Adrenal gland (tissue), 12 donors: ENCODE results near the gene AP2A1. TPM values are rescaled to one million over a fixed set of nuclear protein-coding genes. Genes with fewer than 3 reads are reported as not detected.

Source experiments
- DNase-seq, 7 donors: peaks; one replicate each; pipeline ENCODE4 v3.0.0-alpha.2; 2019 to 2020
- H3K27ac ChIP-seq, 5 donors: fragments of 200-600 bp; sonication (generic) in 4 of 5; 1 replicate in 3 of 5; 2 replicates in 2 of 5; pipeline versions ENCODE4 v1.5.1 to v1.8.0; 2016 to 2020; ENCODE audit warnings: mild to moderate bottlenecking in 1 of 5
- H3K27me3 ChIP-seq: fragments of 200-600 bp; 2 replicates; pipeline ENCODE4 v1.8.0; 2021
- H3K36me3 ChIP-seq, 2 donors: fragments of 200-600 bp; replicated peaks in 1 of 2; 1 replicate in 1 of 2; 2 replicates in 1 of 2; pipeline versions ENCODE4 v1.5.1 to v1.8.0; 2018 to 2022
- H3K4me1 ChIP-seq, 2 donors: fragments of 200-600 bp; replicated peaks in 1 of 2; 1 replicate in 1 of 2; 2 replicates in 1 of 2; pipeline versions ENCODE4 v1.5.1 to v1.8.0; 2018 to 2021
- H3K4me3 ChIP-seq, 4 donors: fragments of 200-600 bp; sonication (generic) in 3 of 4; one replicate each; pipeline ENCODE4 v1.5.1; 2016 to 2018
- H3K9me3 ChIP-seq, 3 donors: fragments of 200-600 bp; sonication (generic) in 1 of 3; replicated peaks in 1 of 3; 1 replicate in 2 of 3; 2 replicates in 1 of 3; pipeline versions ENCODE4 v1.5.1 to v1.8.0; 2016 to 2021
- POLR2A ChIP-seq, 2 donors: fragments of 450-650 bp; IDR thresholded peaks; one replicate each; pipeline ENCODE4 v1.6.1; 2017; ENCODE audit warnings: antibody characterized with exemption in 2 of 2, mild to moderate bottlenecking in 2 of 2, moderate library complexity in 1 of 2
- WGBS, 4 donors: extraction: QIAGEN DNeasy Blood & Tissue Kit in 2 of 4; methylation state at CpG; one replicate each; pipeline versions ENCODE4 v1.1.5 to v1.1.7; 2013 to 2017; 5-methylcytosine and 5-hydroxymethylcytosine counted together
- intact Hi-C, 2 donors: fragments of 100-400 bp; cut with DNase I; formaldehyde crosslinking; loops; one replicate each; pipeline versions ENCODE4 v1.14.1 to v1.15.0; 2022 to 2023
- polyA plus RNA-seq, 3 donors: library from polyadenylated mRNA; stranded (reverse); fragments of 200-250 nt in 2 of 3; fragments of 350-450 nt in 1 of 3; fragmentation: Illumina TruSeq in 1 of 3; extraction: RNeasy Lipid Tissue Mini Kit (QIAGEN cat#74804) in 1 of 3; gene quantifications; one replicate each; pipeline ENCODE4 v1.2.3, GENCODE V29; 2013 to 2014
- total RNA-seq, 9 donors: library from RNA; depleted of rRNA in 4 of 9; stranded (reverse); fragments of >200 nt in 4 of 9; fragments of 120-200 nt in 1 of 9; fragmentation: NEBNext Ultra II Directional in 1 of 9; extraction: Animal tissue kit (Norgen Biotek cat#: 25700) in 1 of 9; gene quantifications; one replicate each; pipeline versions ENCODE4 v1.1.0 to v1.2.4, GENCODE V29; 2013 to 2023
- TF ChIP-seq, protein P1 (sequence below), 6 experiments: fragments of 450-650 bp in 4 of 6; fragments of 200-600 bp in 2 of 6; sonication (generic) in 1 of 6; IDR thresholded peaks; 1 replicate in 5 of 6; 2 replicates in 1 of 6; pipeline versions ENCODE4 v1.5.1 to v1.8.0; 2016 to 2021; ENCODE audit warnings: antibody characterized with exemption in 6 of 6, mild to moderate bottlenecking in 2 of 6, moderate library complexity in 1 of 6
- donor health status: healthy with polysubstance abuse.
- donor health status: Bipolar disorder and iron deficiency.
- donor health status: DM: yes; HTN: yes; CAD: no.
- donor health status: DM: no; HTN: no; CAD: no.
- donor health status: DM: no; HTN: no; CAD: no.
- donor health status: DM: yes; HTN: yes; CAD: no.

AP2A1 gene
- total and polyA plus RNA-seq, 12 donors = 59.8 to 455 (median 239) TPM

GRCh38 chr19:49840321-49840720 lies 73.5 kb downstream of the AP2A1 start:
- WGBS, 4 donors = 90 to 93% (median 91%) methylated on average over 11 of the region's 11 CpGs
- H3K4me1 ChIP-seq = no peaks in the 10 kb centered on the region
- peaks cover 0 to 43% of the 10 kb centered on the region in 2 donors for H3K36me3 ChIP-seq
- no peaks in the 10 kb centered on the region for H3K9me3 ChIP-seq
- no peaks in the 10 kb centered on the region for H3K27me3 ChIP-seq
- no peak overlapping the region for H3K4me3 ChIP-seq
- intact Hi-C loops = no loop called here
- no peak for DNase-seq
- H3K27ac ChIP-seq = no peak overlapping the region
- TF ChIP-seq, protein P1, sequence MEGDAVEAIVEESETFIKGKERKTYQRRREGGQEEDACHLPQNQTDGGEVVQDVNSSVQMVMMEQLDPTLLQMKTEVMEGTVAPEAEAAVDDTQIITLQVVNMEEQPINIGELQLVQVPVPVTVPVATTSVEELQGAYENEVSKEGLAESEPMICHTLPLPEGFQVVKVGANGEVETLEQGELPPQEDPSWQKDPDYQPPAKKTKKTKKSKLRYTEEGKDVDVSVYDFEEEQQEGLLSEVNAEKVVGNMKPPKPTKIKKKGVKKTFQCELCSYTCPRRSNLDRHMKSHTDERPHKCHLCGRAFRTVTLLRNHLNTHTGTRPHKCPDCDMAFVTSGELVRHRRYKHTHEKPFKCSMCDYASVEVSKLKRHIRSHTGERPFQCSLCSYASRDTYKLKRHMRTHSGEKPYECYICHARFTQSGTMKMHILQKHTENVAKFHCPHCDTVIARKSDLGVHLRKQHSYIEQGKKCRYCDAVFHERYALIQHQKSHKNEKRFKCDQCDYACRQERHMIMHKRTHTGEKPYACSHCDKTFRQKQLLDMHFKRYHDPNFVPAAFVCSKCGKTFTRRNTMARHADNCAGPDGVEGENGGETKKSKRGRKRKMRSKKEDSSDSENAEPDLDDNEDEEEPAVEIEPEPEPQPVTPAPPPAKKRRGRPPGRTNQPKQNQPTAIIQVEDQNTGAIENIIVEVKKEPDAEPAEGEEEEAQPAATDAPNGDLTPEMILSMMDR (IDR thresholded peaks at IDR 0.05) = no peak
- no peak for TF ChIP-seq POLR2A (IDR thresholded peaks at IDR 0.05)

GRCh38 chr19:49840736-49841249 lies 74.0 kb downstream of the AP2A1 start:
- DNase-seq = no peak
- 86 to 91% (median 88%) methylated on average over 17 of the region's 17 CpGs for WGBS, 4 donors
- Histone ChIP-seq H3K27ac (no peak overlapping the region), H3K4me1 (no peaks in the 10 kb centered on the region), H3K4me3 (no peak overlapping the region), H3K27me3 (no peaks in the 10 kb centered on the region), H3K9me3 (no peaks in the 10 kb centered on the region), H3K36me3 (peaks cover 0 to 39% of the 10 kb centered on the region in 2 donors)
- TF ChIP-seq, protein P1 (IDR thresholded peaks at IDR 0.05) = no peak
- intact Hi-C loops = no loop called here

DNA sequence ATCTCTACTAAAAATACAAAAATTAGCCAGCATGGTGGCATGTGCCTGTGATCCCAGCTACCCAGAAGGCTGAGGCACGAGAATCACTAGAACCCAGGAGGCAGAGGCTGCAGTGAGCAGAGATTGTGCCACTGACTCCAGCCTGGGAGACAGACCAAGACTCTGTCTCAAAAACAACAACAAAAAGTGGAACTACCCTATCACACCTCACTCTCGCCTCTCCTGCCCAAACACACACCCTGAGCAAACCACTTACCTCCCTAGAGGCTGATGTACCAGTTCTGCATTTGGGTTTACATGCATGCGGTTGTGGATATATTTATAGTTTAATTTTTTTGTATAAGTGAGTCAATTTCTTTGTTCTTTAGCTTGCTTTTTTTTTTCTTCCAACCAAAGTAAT lies 76.5 kb downstream of the AP2A1 start:
- intact Hi-C loops = no loop called here
- Histone ChIP-seq H3K9me3 (no peaks in the 10 kb centered on the region), H3K36me3 (peaks cover 0 to 15% of the 10 kb centered on the region in 2 donors), H3K27me3 (no peaks in the 10 kb centered on the region), H3K4me3 (no peak overlapping the region), H3K4me1 (no peaks in the 10 kb centered on the region), H3K27ac (no peak overlapping the region)
- DNase-seq = no peak
- 77 to 85% (median 82%) methylated on average over 3 of the region's 3 CpGs for WGBS, 4 donors
- TF ChIP-seq POLR2A (IDR thresholded peaks at IDR 0.05) = no peak
- TF ChIP-seq, protein P1 (IDR thresholded peaks at IDR 0.05) = no peak

- 74 to 84% (median 78%) methylated on average over 11 to 18 of the region's 18 CpGs for WGBS, 4 donors
- Histone ChIP-seq H3K9me3 (no peaks in the 10 kb centered on the region), H3K4me3 (no peak overlapping the region), H3K4me1 (no peaks in the 10 kb centered on the region), H3K36me3 (peaks cover 0 to 4% of the 10 kb centered on the region in 2 donors), H3K27ac (no peak overlapping the region), H3K27me3 (no peaks in the 10 kb centered on the region)
- no peak for TF ChIP-seq POLR2A (IDR thresholded peaks at IDR 0.05)
- TF ChIP-seq, protein P1 (IDR thresholded peaks at IDR 0.05) = no peak
- DNase-seq = no peak
- intact Hi-C loops = no loop called here
Observed at GRCh38 chr19:49844138-49845095, 77.6 kb downstream of the AP2A1 start.
